Natural killer cell (primary cell): ENCODE measurements around the gene PIK3C3. TPM values are rescaled to one million over a fixed set of nuclear protein-coding genes. Genes with fewer than 3 reads are reported as not detected.
A peak's percentile ranks its signal among the peaks of the same experiment; 100 is the strongest.

ENCODE experiments used
- ATAC-seq, 3 donors: fragments of 150-1000 bp in 2 of 3; fragments of 200-7000 bp in 1 of 3; cut with Tn5 transposase; 1 replicate in 1 of 3; 2 replicates in 2 of 3; pipeline ENCODE4 v1.10.0; 2021; ENCODE audit warnings: mild to moderate bottlenecking in 2 of 3, moderate library complexity in 2 of 3
- DNase-seq, 2 donors: peaks; one replicate each; pipeline versions ENCODE4 v3.0.0 to v3.0.0-alpha.2; 2013 to 2021; ENCODE audit warnings: mixed read lengths in 1 of 2
- H3K27ac ChIP-seq: one replicate; pipeline ENCODE4 v1.5.1; 2013; ENCODE audit warnings: mild to moderate bottlenecking, low read length
- H3K27me3 ChIP-seq: one replicate; pipeline ENCODE4 v1.6.1; 2013; ENCODE audit warnings: low read length; ENCODE audit not compliant: control insufficient read depth, insufficient read depth
- H3K36me3 ChIP-seq: one replicate; pipeline ENCODE4 v1.6.1; 2013; ENCODE audit warnings: low read length; ENCODE audit not compliant: control insufficient read depth, insufficient read depth
- H3K4me1 ChIP-seq: one replicate; pipeline ENCODE4 v1.6.1; 2013; ENCODE audit warnings: low read length; ENCODE audit not compliant: control insufficient read depth, insufficient read depth
- H3K4me3 ChIP-seq: one replicate; pipeline ENCODE4 v1.5.1; 2013; ENCODE audit warnings: low read length
- H3K9me3 ChIP-seq: one replicate; pipeline ENCODE4 v1.6.1; 2013; ENCODE audit warnings: low read length; ENCODE audit not compliant: control insufficient read depth, insufficient read depth
- H3K27ac Mint-ChIP-seq, 2 donors: one replicate each; pipeline ENCODE4 v1.8.0; 2022; ENCODE audit warnings: mild to moderate bottlenecking in 2 of 2, mixed read lengths in 2 of 2, moderate library complexity in 1 of 2
- H3K27me3 Mint-ChIP-seq, 2 donors: one replicate each; pipeline ENCODE4 v1.8.0; 2022; ENCODE audit warnings: low read depth in 2 of 2, mixed read lengths in 2 of 2
- H3K36me3 Mint-ChIP-seq: one replicate; pipeline ENCODE4 v1.8.0; 2022; ENCODE audit warnings: mixed read lengths
- H3K4me1 Mint-ChIP-seq, 2 donors: one replicate each; pipeline ENCODE4 v1.8.0; 2022; ENCODE audit warnings: mixed read lengths in 2 of 2
- H3K4me3 Mint-ChIP-seq: one replicate; pipeline ENCODE4 v1.8.0; 2022; ENCODE audit warnings: mild to moderate bottlenecking, moderate library complexity, mixed read lengths
- H3K9me3 Mint-ChIP-seq, 2 donors: one replicate each; pipeline ENCODE4 v1.8.0; 2022; ENCODE audit warnings: mixed read lengths in 2 of 2
- CTCF ChIP-seq: fragments of 200-600 bp; IDR thresholded peaks from one replicate; pipeline ENCODE4 v1.8.0; 2022; ENCODE audit warnings: antibody characterized with exemption
- WGBS: methylation state at CpG from one replicate; pipeline ENCODE4 v1.1.7; 2013; ENCODE audit warnings: missing lambda C conversion rate; ENCODE audit not compliant: insufficient coverage; 5-methylcytosine and 5-hydroxymethylcytosine counted together
- intact Hi-C: fragments of 100-400 bp; cut with micrococcal nuclease; formaldehyde crosslinking; loops from one replicate; pipeline ENCODE4 v1.14.2; 2022
- total RNA-seq, 4 donors: library from RNA; stranded (reverse); fragments of 120-200 nt in 1 of 4; gene quantifications; one replicate each; pipeline versions ENCODE4 v1.2.3 to v1.2.4, GENCODE V29; 2013 to 2022

Gene PIK3C3
- total RNA-seq, 3 donors from 2014 or later (not counting 1 experiment from before 2014, with no cell fraction given): 49.6 to 85.4 (median 67.3) TPM

DNA sequence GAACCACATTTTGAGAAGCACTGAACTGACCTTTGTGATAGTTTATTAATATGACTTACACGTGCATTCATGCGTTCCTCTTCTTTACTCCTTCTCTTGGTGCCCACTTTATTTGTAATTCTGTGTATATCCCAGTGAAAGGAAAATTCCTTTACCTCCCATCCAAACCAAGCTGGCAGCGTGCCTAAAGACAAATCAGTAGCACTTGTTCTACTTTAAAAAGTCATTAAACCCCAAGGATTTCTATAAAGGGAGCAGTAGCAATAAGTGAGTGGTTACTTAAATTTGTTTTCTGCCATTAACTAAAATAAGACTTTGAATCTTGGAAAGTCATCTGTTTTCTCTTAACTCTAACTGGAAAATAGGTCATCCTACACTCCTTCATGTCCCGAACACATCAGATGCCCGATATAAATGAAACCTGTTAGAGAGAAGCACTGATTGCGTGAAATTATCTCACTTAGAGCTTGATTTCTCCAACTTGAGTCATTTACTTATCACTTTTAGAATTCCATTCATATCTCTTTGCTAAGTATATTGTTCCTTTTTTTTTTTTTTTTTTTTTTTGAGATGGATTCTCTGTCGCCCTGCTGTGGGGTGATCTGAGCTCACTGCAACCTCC, 10.7 kb downstream of the PIK3C3 start:
- DNase-seq (no peak), ATAC-seq (no peak)
- 96% methylated on average over 4 of the region's 7 CpGs for WGBS
- Mint-ChIP-seq H3K27me3 (no peaks in the 10 kb centered on the region), H3K4me3 (no peak overlapping the region), H3K27ac (peak overlapping the region in 1 of 2 donors; percentile 20), H3K4me1 (peaks cover 10 to 24% of the 10 kb centered on the region in 2 donors), H3K36me3 (peaks cover under 1% of the 10 kb centered on the region), H3K9me3 (no peaks in the 10 kb centered on the region)
- H3K4me3 ChIP-seq: no peak overlapping the region
- no peaks in the 10 kb centered on the region for H3K27me3 ChIP-seq
- intact Hi-C loops: no loop called here
- peaks cover 46% of the 10 kb centered on the region for H3K36me3 ChIP-seq
- no peaks in the 10 kb centered on the region for H3K4me1 ChIP-seq
- TF ChIP-seq CTCF: no peak
- H3K27ac ChIP-seq: no peak overlapping the region
- no peaks in the 10 kb centered on the region for H3K9me3 ChIP-seq

DNA sequence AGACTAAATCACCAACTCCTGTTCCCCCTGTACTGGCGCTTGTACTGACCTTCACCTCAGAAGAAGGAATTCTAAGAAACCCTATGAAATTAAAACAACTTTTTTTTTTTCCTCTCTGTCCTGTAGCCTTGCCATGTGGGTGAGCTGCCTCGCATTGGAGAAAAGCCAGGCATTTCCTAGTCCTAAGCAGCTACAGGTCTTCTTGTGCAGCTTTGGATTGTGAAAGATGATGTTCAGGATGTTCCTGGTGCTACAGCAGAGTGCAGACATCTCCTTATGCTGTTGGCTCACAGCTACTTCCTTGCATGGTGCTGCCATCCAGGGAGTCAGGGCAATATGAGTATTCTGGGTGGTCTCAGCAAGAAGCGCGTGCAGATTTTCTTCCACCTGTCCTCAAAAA, 11.9 kb downstream of the PIK3C3 start:
- Histone ChIP-seq H3K4me1 (no peaks in the 10 kb centered on the region), H3K36me3 (peaks cover 50% of the 10 kb centered on the region), H3K9me3 (no peaks in the 10 kb centered on the region), H3K4me3 (no peak overlapping the region), H3K27ac (no peak overlapping the region), H3K27me3 (no peaks in the 10 kb centered on the region)
- no peaks in the 10 kb centered on the region for H3K36me3 Mint-ChIP-seq
- intact Hi-C loops: no loop called here
- 93% methylated on average over 4 of the region's 4 CpGs for WGBS
- DNase-seq (no peak), ATAC-seq (no peak)
- H3K27ac Mint-ChIP-seq: no peak overlapping the region
- H3K4me3 Mint-ChIP-seq: no peak overlapping the region
- no peaks in the 10 kb centered on the region for H3K27me3 Mint-ChIP-seq
- peaks cover 10 to 26% of the 10 kb centered on the region in 2 donors for H3K4me1 Mint-ChIP-seq
- no peaks in the 10 kb centered on the region for H3K9me3 Mint-ChIP-seq
- TF ChIP-seq CTCF: no peak

DNA sequence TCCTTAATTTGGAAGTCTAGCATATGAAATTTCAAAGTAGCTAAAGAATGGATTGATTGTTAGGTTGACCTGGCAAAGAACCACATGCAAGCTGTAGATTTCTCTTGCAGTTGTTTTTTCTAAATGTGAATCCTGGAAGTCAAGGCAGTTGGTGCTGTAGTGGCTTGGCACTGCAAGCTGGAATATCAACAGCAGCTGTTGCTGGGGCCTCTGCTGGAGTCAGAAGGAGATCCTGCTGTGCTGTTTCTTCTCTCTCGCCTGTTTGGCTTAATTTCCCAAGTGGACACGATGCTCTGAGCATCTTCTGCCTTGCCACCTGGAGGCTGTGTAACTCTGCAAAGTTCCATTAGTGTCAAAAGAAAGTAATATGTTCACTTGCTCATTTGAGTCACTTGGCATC, 12.6 kb downstream of the PIK3C3 start:
- intact Hi-C loops: no loop called here
- Mint-ChIP-seq H3K4me1 (peaks cover 18 to 33% of the 10 kb centered on the region in 2 donors), H3K4me3 (no peak overlapping the region), H3K36me3 (no peaks in the 10 kb centered on the region), H3K27me3 (no peaks in the 10 kb centered on the region), H3K9me3 (no peaks in the 10 kb centered on the region), H3K27ac (peak overlapping the region in 1 of 2 donors; percentile 27)
- DNase-seq (no peak), ATAC-seq (no peak)
- H3K9me3 ChIP-seq: no peaks in the 10 kb centered on the region
- no peak for TF ChIP-seq CTCF
- no peaks in the 10 kb centered on the region for H3K27me3 ChIP-seq
- peaks cover 46% of the 10 kb centered on the region for H3K36me3 ChIP-seq
- no peak overlapping the region for H3K27ac ChIP-seq
- WGBS: 100% methylated on average over 2 of the region's 2 CpGs
- H3K4me3 ChIP-seq: no peak overlapping the region
- no peaks in the 10 kb centered on the region for H3K4me1 ChIP-seq

DNA sequence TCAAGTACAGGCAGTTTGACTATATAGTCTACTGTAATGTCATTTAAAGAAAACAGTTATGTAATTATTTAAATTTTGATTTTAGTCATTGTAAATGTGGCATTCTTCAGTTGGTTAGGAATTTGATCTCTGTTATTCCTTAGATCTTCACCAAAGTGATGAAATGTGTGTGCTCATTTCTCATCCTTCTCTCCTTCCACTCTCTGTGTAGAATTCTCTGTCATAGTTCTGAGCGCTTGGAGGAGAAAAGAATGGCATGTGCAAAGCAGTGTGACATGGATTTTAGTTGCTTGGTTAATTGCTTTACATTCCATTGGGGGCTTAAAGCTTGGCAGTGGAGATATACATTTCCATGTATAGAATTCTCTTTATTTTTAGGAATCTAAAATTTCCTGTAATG, 14.8 kb downstream of the PIK3C3 start:
- intact Hi-C loops: no loop called here
- Mint-ChIP-seq H3K9me3 (no peaks in the 10 kb centered on the region), H3K36me3 (no peaks in the 10 kb centered on the region)

More for the DNA sequence above, 14.8 kb downstream of the PIK3C3 start:
- H3K9me3 ChIP-seq: no peaks in the 10 kb centered on the region
- no peaks in the 10 kb centered on the region for H3K4me1 ChIP-seq
- DNase-seq: no peak
- WGBS: no CpG with 5 or more reads among the region's 1 CpG
- TF ChIP-seq CTCF: no peak
- H3K4me3 Mint-ChIP-seq: no peak overlapping the region
- H3K4me3 ChIP-seq: no peak overlapping the region
- ATAC-seq: no peak
- H3K4me1 Mint-ChIP-seq: peaks cover 20 to 46% of the 10 kb centered on the region in 2 donors
- peaks cover 38% of the 10 kb centered on the region for H3K36me3 ChIP-seq
- H3K27me3 Mint-ChIP-seq: no peaks in the 10 kb centered on the region
- H3K27ac ChIP-seq: no peak overlapping the region
- H3K27ac Mint-ChIP-seq: no peak overlapping the region
- no peaks in the 10 kb centered on the region for H3K27me3 ChIP-seq
